CD14-positive monocyte (primary cell): ENCODE measurements around the gene RASSF5. TPM values are rescaled to one million over a fixed set of nuclear protein-coding genes. Genes with fewer than 3 reads are reported as not detected.

Source experiments
- DNase-seq, 3 donors: peaks; one replicate each; pipeline ENCODE4 v3.0.0-alpha.2; 2011 to 2022
- H2AFZ ChIP-seq: 2 replicates; pipeline ENCODE4 v1.6.0; 2012; ENCODE audit warnings: mild to moderate bottlenecking, low read depth, low read length, inconsistent platforms; ENCODE audit not compliant: insufficient read depth, poor library complexity, severe bottlenecking
- H3K27ac ChIP-seq, 2 donors: 1 replicate in 1 of 2; 2 replicates in 1 of 2; pipeline ENCODE4 v1.5.1; 2012 to 2013; ENCODE audit warnings: low read length in 2 of 2, control low read depth in 1 of 2, inconsistent platforms in 1 of 2, low read depth in 1 of 2, mild to moderate bottlenecking in 1 of 2
- H3K27me3 ChIP-seq, 2 donors: one replicate each; pipeline versions ENCODE4 v1.6.0 to v1.6.1; 2011 to 2013; ENCODE audit warnings: low read length in 2 of 2; ENCODE audit not compliant: control insufficient read depth in 2 of 2, insufficient read depth in 2 of 2
- H3K36me3 ChIP-seq, 2 donors: replicated peaks in 1 of 2; 1 replicate in 1 of 2; 2 replicates in 1 of 2; pipeline versions ENCODE4 v1.5.1 to v1.6.1; 2012 to 2013; ENCODE audit warnings: low read length in 2 of 2, control low read depth in 1 of 2, inconsistent platforms in 1 of 2, mild to moderate bottlenecking in 1 of 2; ENCODE audit not compliant: insufficient read depth in 2 of 2, control insufficient read depth in 1 of 2
- H3K4me1 ChIP-seq, 2 donors: 1 replicate in 1 of 2; 2 replicates in 1 of 2; pipeline versions ENCODE4 v1.5.1 to v1.6.1; 2012 to 2013; ENCODE audit warnings: low read length in 2 of 2, control low read depth in 1 of 2, inconsistent platforms in 1 of 2, mild to moderate bottlenecking in 1 of 2, moderate library complexity in 1 of 2; ENCODE audit not compliant: insufficient read depth in 2 of 2, control insufficient read depth in 1 of 2
- H3K4me2 ChIP-seq: replicated peaks from 2 replicates; pipeline ENCODE3; 2012; ENCODE audit warnings: low read length, moderate library complexity, mild to moderate bottlenecking; ENCODE audit not compliant: poor library complexity, severe bottlenecking; ENCODE audit errors: extremely low read depth
- H3K4me3 ChIP-seq, 3 experiments: fragments of 200-600 bp in 1 of 3; sonication (generic) in 1 of 3; replicated peaks in 1 of 3; 1 replicate in 2 of 3; 2 replicates in 1 of 3; pipeline ENCODE4 v1.5.1; 2011 to 2013; ENCODE audit warnings: low read length in 3 of 3, mild to moderate bottlenecking in 3 of 3, control low read depth in 2 of 3, low read depth in 2 of 3, inconsistent platforms in 1 of 3, moderate library complexity in 1 of 3
- H3K79me2 ChIP-seq: 2 replicates; pipeline ENCODE4 v1.6.0; 2012; ENCODE audit warnings: mild to moderate bottlenecking, control low read depth, inconsistent platforms, low read length, moderate library complexity; ENCODE audit not compliant: insufficient read depth
- H3K9ac ChIP-seq: 2 replicates; pipeline ENCODE4 v1.6.0; 2017; ENCODE audit warnings: low read length, mild to moderate bottlenecking; ENCODE audit not compliant: insufficient read depth, poor library complexity, severe bottlenecking
- H3K9me3 ChIP-seq, 2 donors: replicated peaks in 1 of 2; 1 replicate in 1 of 2; 2 replicates in 1 of 2; pipeline versions ENCODE4 v1.5.1 to v1.6.1; 2012 to 2013; ENCODE audit warnings: low read length in 2 of 2, control low read depth in 1 of 2; ENCODE audit not compliant: control insufficient read depth in 1 of 2, insufficient read depth in 1 of 2
- H4K20me1 ChIP-seq: 2 replicates; pipeline ENCODE4 v1.6.0; 2012; ENCODE audit warnings: mild to moderate bottlenecking, low read length, control low read depth, moderate library complexity; ENCODE audit not compliant: insufficient read depth
- H3K27ac Mint-ChIP-seq, 7 donors: one replicate each; pipeline ENCODE4 v1.8.0; 2020; ENCODE audit warnings: mild to moderate bottlenecking in 7 of 7, mixed read lengths in 7 of 7, moderate library complexity in 6 of 7, inconsistent platforms in 2 of 7
- H3K27me3 Mint-ChIP-seq, 3 donors: one replicate each; pipeline ENCODE4 v1.8.0; 2021 to 2022; ENCODE audit warnings: low read depth in 3 of 3, mild to moderate bottlenecking in 3 of 3, mixed read lengths in 3 of 3, moderate library complexity in 3 of 3, inconsistent platforms in 1 of 3
- H3K36me3 Mint-ChIP-seq, 2 donors: one replicate each; pipeline ENCODE4 v1.8.0; 2020; ENCODE audit warnings: mixed read lengths in 2 of 2, inconsistent platforms in 1 of 2, mild to moderate bottlenecking in 1 of 2
- H3K4me1 Mint-ChIP-seq: one replicate; pipeline ENCODE4 v1.8.0; 2020; ENCODE audit warnings: mild to moderate bottlenecking, mixed read lengths
- H3K4me3 Mint-ChIP-seq, 2 donors: one replicate each; pipeline ENCODE4 v1.8.0; 2020; ENCODE audit warnings: mild to moderate bottlenecking in 2 of 2, mixed read lengths in 2 of 2, moderate library complexity in 1 of 2
- H3K9me3 Mint-ChIP-seq, 7 donors: one replicate each; pipeline ENCODE4 v1.8.0; 2020 to 2022; ENCODE audit warnings: mixed read lengths in 7 of 7, mild to moderate bottlenecking in 6 of 7, moderate library complexity in 6 of 7, inconsistent platforms in 2 of 7
- WGBS: methylation state at CpG from one replicate; pipeline ENCODE4 v1.1.5; 2013; ENCODE audit warnings: missing lambda C conversion rate; ENCODE audit not compliant: insufficient coverage; 5-methylcytosine and 5-hydroxymethylcytosine counted together
- intact Hi-C, 2 donors: fragments of 100-400 bp; cut with micrococcal nuclease; formaldehyde crosslinking; loops; one replicate each; pipeline versions ENCODE4 v1.15.0 to v1.15.1; 2023
- polyA plus RNA-seq, 3 donors: library from polyadenylated mRNA; depleted of rRNA in 1 of 3; unstranded in 2 of 3; stranded (reverse) in 1 of 3; fragments of 300-500 nt in 2 of 3; fragments of >200 nt in 1 of 3; fragmentation: Illumina TruSeq in 2 of 3; gene quantifications; 1 replicate in 2 of 3; 2 replicates in 1 of 3; pipeline ENCODE4 v1.2.3, GENCODE V29; 2012 to 2021
- TF ChIP-seq, protein P1 (sequence below): fragments of 200-600 bp; IDR thresholded peaks from one replicate; pipeline ENCODE4 v1.8.0; 2022; ENCODE audit warnings: antibody characterized with exemption, mild to moderate bottlenecking

RASSF5 gene
- polyA plus RNA-seq, 3 donors = 81.6 to 129 (median 127) TPM

DNA sequence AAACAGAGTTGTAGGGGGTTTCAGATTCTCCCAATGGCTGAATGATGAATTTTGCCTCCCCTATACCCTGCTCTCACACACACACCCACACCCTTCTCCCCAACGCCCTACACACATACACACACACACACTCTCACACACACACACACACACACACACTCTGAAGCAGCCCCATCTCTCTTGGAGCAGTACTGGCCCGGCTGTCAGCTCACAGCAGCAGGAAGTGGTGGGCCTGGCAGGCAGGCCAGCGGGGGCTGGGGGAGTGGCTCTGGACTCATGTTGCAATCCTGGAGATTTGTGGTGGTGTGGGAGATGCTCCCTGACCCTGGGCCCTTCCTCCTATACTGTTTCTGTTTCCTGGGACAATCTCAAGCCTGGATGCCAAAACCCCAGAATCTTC, 34.9 kb upstream of the RASSF5 start:
- H3K4me2 ChIP-seq = peak overlapping the region; percentile 96
- H3K79me2 ChIP-seq = peaks cover 33% of the 10 kb centered on the region
- WGBS = 0% methylated on average over 1 of the region's 3 CpGs
- H4K20me1 ChIP-seq = peaks cover 7% of the 10 kb centered on the region
- H2AFZ ChIP-seq = no peak overlapping the region
- H3K4me3 ChIP-seq = peak overlapping the region in 1 of 3 experiments; percentile 88
- intact Hi-C loops = no loop called here
- H3K9ac ChIP-seq = peak overlapping the region; percentile 35
- H3K36me3 ChIP-seq = peaks cover 37% of the 10 kb centered on the region in 2 donors
- TF ChIP-seq, protein P1, sequence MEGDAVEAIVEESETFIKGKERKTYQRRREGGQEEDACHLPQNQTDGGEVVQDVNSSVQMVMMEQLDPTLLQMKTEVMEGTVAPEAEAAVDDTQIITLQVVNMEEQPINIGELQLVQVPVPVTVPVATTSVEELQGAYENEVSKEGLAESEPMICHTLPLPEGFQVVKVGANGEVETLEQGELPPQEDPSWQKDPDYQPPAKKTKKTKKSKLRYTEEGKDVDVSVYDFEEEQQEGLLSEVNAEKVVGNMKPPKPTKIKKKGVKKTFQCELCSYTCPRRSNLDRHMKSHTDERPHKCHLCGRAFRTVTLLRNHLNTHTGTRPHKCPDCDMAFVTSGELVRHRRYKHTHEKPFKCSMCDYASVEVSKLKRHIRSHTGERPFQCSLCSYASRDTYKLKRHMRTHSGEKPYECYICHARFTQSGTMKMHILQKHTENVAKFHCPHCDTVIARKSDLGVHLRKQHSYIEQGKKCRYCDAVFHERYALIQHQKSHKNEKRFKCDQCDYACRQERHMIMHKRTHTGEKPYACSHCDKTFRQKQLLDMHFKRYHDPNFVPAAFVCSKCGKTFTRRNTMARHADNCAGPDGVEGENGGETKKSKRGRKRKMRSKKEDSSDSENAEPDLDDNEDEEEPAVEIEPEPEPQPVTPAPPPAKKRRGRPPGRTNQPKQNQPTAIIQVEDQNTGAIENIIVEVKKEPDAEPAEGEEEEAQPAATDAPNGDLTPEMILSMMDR = no peak
- peaks cover 0 to 3% (median 0%) of the 10 kb centered on the region in 7 donors for H3K9me3 Mint-ChIP-seq
- no peaks in the 10 kb centered on the region for H3K9me3 ChIP-seq
- peak overlapping the region; percentile 89 to 100 (median 96) for H3K27ac Mint-ChIP-seq
- peak overlapping the region; percentile 64 to 85 for H3K4me3 Mint-ChIP-seq
- H3K27me3 Mint-ChIP-seq = peaks cover 0 to 5% (median 0%) of the 10 kb centered on the region in 3 donors
- peaks cover 56% of the 10 kb centered on the region for H3K4me1 Mint-ChIP-seq
- H3K36me3 Mint-ChIP-seq = peaks cover 43 to 51% of the 10 kb centered on the region in 2 donors
- no peaks in the 10 kb centered on the region for H3K27me3 ChIP-seq
- peak overlapping the region; percentile 86 to 94 for H3K27ac ChIP-seq
- peak; percentile 76 to 94 (median 82) for DNase-seq
- H3K4me1 ChIP-seq = peaks cover 55 to 60% of the 10 kb centered on the region in 2 donors

DNA sequence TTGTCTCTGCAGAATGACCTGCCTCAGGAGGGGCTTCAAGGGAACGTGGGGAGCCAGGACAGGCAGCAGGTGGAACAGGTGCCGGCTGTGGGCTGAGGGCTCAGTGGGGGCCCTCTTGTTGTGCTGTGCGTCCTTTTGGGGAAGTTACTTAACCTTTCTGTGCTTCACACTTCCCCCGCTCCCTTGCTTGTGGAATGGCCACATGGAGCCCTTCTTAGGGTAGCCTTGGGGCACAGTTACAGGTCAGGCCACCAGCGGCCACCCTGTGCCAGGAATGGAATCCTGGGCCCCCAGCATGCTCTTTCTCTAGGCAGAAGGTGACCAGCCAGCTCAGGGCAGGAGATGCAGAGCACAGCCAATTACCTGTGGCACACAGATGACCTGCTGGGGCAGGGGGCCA, 34.4 kb upstream of the RASSF5 start:
- Mint-ChIP-seq H3K27ac (peak overlapping the region; percentile 89 to 100 (median 96)), H3K9me3 (peaks cover 0 to 3% (median 0%) of the 10 kb centered on the region in 7 donors), H3K36me3 (peaks cover 43 to 55% of the 10 kb centered on the region in 2 donors), H3K4me3 (peak overlapping the region; percentile 64 to 85), H3K4me1 (peaks cover 52% of the 10 kb centered on the region), H3K27me3 (peaks cover 0 to 5% (median 0%) of the 10 kb centered on the region in 3 donors)
- intact Hi-C loops = no loop called here
- TF ChIP-seq, protein P1 = no peak
- peaks cover 41% of the 10 kb centered on the region in 2 donors for H3K36me3 ChIP-seq
- H3K4me1 ChIP-seq = peaks cover 51 to 56% of the 10 kb centered on the region in 2 donors
- peak overlapping the region in 1 of 3 experiments; percentile 88 for H3K4me3 ChIP-seq
- H2AFZ ChIP-seq = no peak overlapping the region
- H3K27ac ChIP-seq = peak overlapping the region; percentile 86 to 94
- no peaks in the 10 kb centered on the region for H3K27me3 ChIP-seq
- H4K20me1 ChIP-seq = peaks cover 8% of the 10 kb centered on the region
- DNase-seq = peak; percentile 37 to 83 (median 65)
- H3K79me2 ChIP-seq = peaks cover 33% of the 10 kb centered on the region
- peak overlapping the region; percentile 35 for H3K9ac ChIP-seq
- 10% methylated on average over 4 of the region's 5 CpGs for WGBS
- peak overlapping the region; percentile 96 for H3K4me2 ChIP-seq
- no peaks in the 10 kb centered on the region for H3K9me3 ChIP-seq
